Stimulated activated memory B cell treated with anti-CD40 and anti-IgM and Interleukin-4, amounts not matched to agents 10 μg/mL and 1 μg/mL and 100 μg/mL, for 72 hours (primary cell): ENCODE results near the gene TMEM163.
"Not testable (repeated sequence)": the region's sequence is repeated elsewhere in the genome, so short reads cannot be mapped to it uniquely, and the experiment has no call there.

Source experiments
- ATAC-seq: fragments of 150-1000 bp; cut with Tn5 transposase; 2 replicates; pipeline ENCODE4 v1.10.0; 2021
- H3K27ac Mint-ChIP-seq: one replicate; pipeline ENCODE4 v1.8.0; 2022; ENCODE audit warnings: mild to moderate bottlenecking, mixed read lengths
- H3K27me3 Mint-ChIP-seq: one replicate; pipeline ENCODE4 v1.8.0; 2022; ENCODE audit warnings: mixed read lengths
- H3K36me3 Mint-ChIP-seq: one replicate; pipeline ENCODE4 v1.8.0; 2022; ENCODE audit warnings: mixed read lengths
- H3K4me1 Mint-ChIP-seq: one replicate; pipeline ENCODE4 v1.8.0; 2022; ENCODE audit warnings: mixed read lengths
- H3K4me3 Mint-ChIP-seq: one replicate; pipeline ENCODE4 v1.8.0; 2022; ENCODE audit warnings: mild to moderate bottlenecking, moderate library complexity, mixed read lengths
- H3K9me3 Mint-ChIP-seq: one replicate; pipeline ENCODE4 v1.8.0; 2022; ENCODE audit warnings: mixed read lengths

The TMEM163 gene

GRCh38 chr2:134601264-134601663 lies 117.5 kb downstream of the TMEM163 start:
- Mint-ChIP-seq H3K4me3 (no peak overlapping the region), H3K36me3 (peaks cover 6% of the 10 kb centered on the region), H3K9me3 (no peaks in the 10 kb centered on the region), H3K4me1 (no peaks in the 10 kb centered on the region), H3K27ac (no peak overlapping the region), H3K27me3 (no peaks in the 10 kb centered on the region)
- no peak for ATAC-seq

- ATAC-seq, result no peak
- no peaks in the 10 kb centered on the region for H3K9me3 Mint-ChIP-seq
- no peak overlapping the region for H3K4me3 Mint-ChIP-seq
- no peaks in the 10 kb centered on the region for H3K27me3 Mint-ChIP-seq
- peaks cover 6% of the 10 kb centered on the region for H3K36me3 Mint-ChIP-seq
- H3K27ac Mint-ChIP-seq, result no peak overlapping the region
- H3K4me1 Mint-ChIP-seq, result no peaks in the 10 kb centered on the region
Measured at GRCh38 chr2:134600208-134600607, 118.6 kb downstream of the TMEM163 start.

- peaks cover 6% of the 10 kb centered on the region for H3K36me3 Mint-ChIP-seq
- no peaks in the 10 kb centered on the region for H3K4me1 Mint-ChIP-seq
- H3K27ac Mint-ChIP-seq, result no peak overlapping the region
- no peak for ATAC-seq
- H3K4me3 Mint-ChIP-seq, result no peak overlapping the region
- H3K27me3 Mint-ChIP-seq, result no peaks in the 10 kb centered on the region
- no peaks in the 10 kb centered on the region for H3K9me3 Mint-ChIP-seq
Measured at GRCh38 chr2:134599236-134599635, 119.6 kb downstream of the TMEM163 start.

- peaks cover 11% of the 10 kb centered on the region for H3K9me3 Mint-ChIP-seq
- H3K4me3 Mint-ChIP-seq, result no peak overlapping the region
- H3K36me3 Mint-ChIP-seq, result peaks cover 11% of the 10 kb centered on the region
- H3K27me3 Mint-ChIP-seq, result no peaks in the 10 kb centered on the region
- H3K4me1 Mint-ChIP-seq, result no peaks in the 10 kb centered on the region
- H3K27ac Mint-ChIP-seq, result no peak overlapping the region
- no peak for ATAC-seq
Measured at GRCh38 chr2:134594399-134594798, 124.4 kb downstream of the TMEM163 start.

- ATAC-seq, result no peak
- Mint-ChIP-seq H3K9me3 (peaks cover 16% of the 10 kb centered on the region), H3K36me3 (peaks cover 18% of the 10 kb centered on the region), H3K27me3 (no peaks in the 10 kb centered on the region), H3K4me3 (no peak overlapping the region), H3K27ac (no peak overlapping the region), H3K4me1 (no peaks in the 10 kb centered on the region)
Measured at GRCh38 chr2:134593519-134593918, 125.3 kb downstream of the TMEM163 start.

GRCh38 chr2:134592377-134592776 lies 126.4 kb downstream of the TMEM163 start:
- no peaks in the 10 kb centered on the region for H3K27me3 Mint-ChIP-seq
- H3K4me1 Mint-ChIP-seq, result no peaks in the 10 kb centered on the region
- no peak overlapping the region for H3K27ac Mint-ChIP-seq
- peaks cover 18% of the 10 kb centered on the region for H3K9me3 Mint-ChIP-seq
- ATAC-seq, result no peak
- H3K4me3 Mint-ChIP-seq, result no peak overlapping the region
- H3K36me3 Mint-ChIP-seq, result peaks cover 20% of the 10 kb centered on the region

- no peak for ATAC-seq
- Mint-ChIP-seq H3K27me3 (no peaks in the 10 kb centered on the region), H3K4me3 (no peak overlapping the region), H3K4me1 (peaks cover 2% of the 10 kb centered on the region), H3K27ac (no peak overlapping the region), H3K9me3 (peaks cover 18% of the 10 kb centered on the region), H3K36me3 (peaks cover 20% of the 10 kb centered on the region)
Measured at GRCh38 chr2:134591526-134591925, 127.3 kb downstream of the TMEM163 start.

- Mint-ChIP-seq H3K27me3 (no peaks in the 10 kb centered on the region), H3K9me3 (peaks cover 18% of the 10 kb centered on the region), H3K4me1 (peaks cover 7% of the 10 kb centered on the region), H3K27ac (no peak overlapping the region), H3K36me3 (peaks cover 20% of the 10 kb centered on the region), H3K4me3 (no peak overlapping the region)
- no peak for ATAC-seq
Measured at GRCh38 chr2:134590679-134591078, 128.1 kb downstream of the TMEM163 start.

GRCh38 chr2:134589171-134590083 lies 129.4 kb downstream of the TMEM163 start:
- Mint-ChIP-seq H3K9me3 (peaks cover 18% of the 10 kb centered on the region), H3K36me3 (peaks cover 20% of the 10 kb centered on the region)
- not testable (repeated sequence) for H3K27me3 Mint-ChIP-seq, H3K4me1 Mint-ChIP-seq, H3K27ac Mint-ChIP-seq, ATAC-seq, H3K4me3 Mint-ChIP-seq

GRCh38 chr2:134588556-134588955 lies 130.2 kb downstream of the TMEM163 start:
- H3K36me3 Mint-ChIP-seq, result peaks cover 20% of the 10 kb centered on the region
- no peak overlapping the region for H3K4me3 Mint-ChIP-seq
- no peak for ATAC-seq
- peaks cover 12% of the 10 kb centered on the region for H3K4me1 Mint-ChIP-seq
- H3K27ac Mint-ChIP-seq, result no peak overlapping the region
- H3K9me3 Mint-ChIP-seq, result peaks cover 18% of the 10 kb centered on the region
- H3K27me3 Mint-ChIP-seq, result no peaks in the 10 kb centered on the region

- Mint-ChIP-seq H3K4me1 (peaks cover 29% of the 10 kb centered on the region), H3K9me3 (peaks cover 17% of the 10 kb centered on the region), H3K27me3 (no peaks in the 10 kb centered on the region), H3K36me3 (peaks cover 13% of the 10 kb centered on the region), H3K27ac (peak overlapping the region; percentile 20), H3K4me3 (no peak overlapping the region)
- ATAC-seq, result peak; percentile 69
Measured at GRCh38 chr2:134586326-134586965, 132.4 kb downstream of the TMEM163 start.

- peaks cover 8% of the 10 kb centered on the region for H3K9me3 Mint-ChIP-seq
- no peak overlapping the region for H3K4me3 Mint-ChIP-seq
- ATAC-seq, result no peak
- peaks cover 8% of the 10 kb centered on the region for H3K36me3 Mint-ChIP-seq
- peak overlapping the region; percentile 45 for H3K27ac Mint-ChIP-seq
- H3K4me1 Mint-ChIP-seq, result peaks cover 36% of the 10 kb centered on the region
- no peaks in the 10 kb centered on the region for H3K27me3 Mint-ChIP-seq
Measured at GRCh38 chr2:134583997-134584520, 134.7 kb downstream of the TMEM163 start.

- peak; percentile 59 for ATAC-seq
- Mint-ChIP-seq H3K9me3 (peaks cover 2% of the 10 kb centered on the region), H3K4me3 (no peak overlapping the region), H3K36me3 (peaks cover 2% of the 10 kb centered on the region), H3K4me1 (peaks cover 36% of the 10 kb centered on the region), H3K27ac (peak overlapping the region; percentile 45), H3K27me3 (no peaks in the 10 kb centered on the region)
Measured at GRCh38 chr2:134583462-134583861, 135.3 kb downstream of the TMEM163 start.

GRCh38 chr2:134582547-134582899 lies 136.3 kb downstream of the TMEM163 start:
- Mint-ChIP-seq H3K27me3 (no peaks in the 10 kb centered on the region), H3K27ac (peak overlapping the region; percentile 45), H3K9me3 (no peaks in the 10 kb centered on the region), H3K36me3 (no peaks in the 10 kb centered on the region), H3K4me1 (peaks cover 36% of the 10 kb centered on the region), H3K4me3 (no peak overlapping the region)
- ATAC-seq, result peak; percentile 79

GRCh38 chr2:134581877-134582546 lies 136.8 kb downstream of the TMEM163 start:
- H3K36me3 Mint-ChIP-seq, result no peaks in the 10 kb centered on the region
- H3K4me1 Mint-ChIP-seq, result peaks cover 36% of the 10 kb centered on the region
- H3K9me3 Mint-ChIP-seq, result no peaks in the 10 kb centered on the region
- H3K4me3 Mint-ChIP-seq, result no peak overlapping the region
- no peaks in the 10 kb centered on the region for H3K27me3 Mint-ChIP-seq
- ATAC-seq, result peak; percentile 80
- H3K27ac Mint-ChIP-seq, result peak overlapping the region; percentile 45
